GM21737 (cell line): ENCODE measurements around the gene KPNA6.
"Not testable (repeated sequence)": the region's sequence is repeated elsewhere in the genome, so short reads cannot be mapped to it uniquely, and the experiment has no call there.

Experiments used
- ATAC-seq: cut with Tn5 transposase; IDR thresholded peaks from one replicate; pipeline ENCODE4 v1.9.1; 2021; ENCODE audit warnings: mild to moderate bottlenecking, moderate library complexity; ENCODE audit not compliant: unreplicated experiment

Gene KPNA6

GRCh38 chr1:32138965-32139364 is 31.1 kb downstream of the KPNA6 start:
- ATAC-seq: no peak

- ATAC-seq: no peak
Measured at GRCh38 chr1:32142446-32143301, 34.8 kb downstream of the KPNA6 start.

GRCh38 chr1:32143302-32143695 is 35.4 kb downstream of the KPNA6 start:
- not testable (repeated sequence) for ATAC-seq

- no peak for ATAC-seq
Measured at GRCh38 chr1:32144033-32144432, 36.2 kb downstream of the KPNA6 start.

- ATAC-seq: not testable (repeated sequence)
Measured at GRCh38 chr1:32147799-32148198, 39.9 kb downstream of the KPNA6 start.

- ATAC-seq: no peak
Measured at GRCh38 chr1:32150847-32151246, 43.0 kb downstream of the KPNA6 start.

GRCh38 chr1:32151319-32151787 is 43.5 kb downstream of the KPNA6 start:
- no peak for ATAC-seq

GRCh38 chr1:32159189-32159588 is 51.3 kb downstream of the KPNA6 start:
- ATAC-seq: no peak

- no peak for ATAC-seq
Measured at GRCh38 chr1:32163405-32163804, 55.5 kb downstream of the KPNA6 start.

GRCh38 chr1:32165633-32166032 is 57.8 kb downstream of the KPNA6 start:
- not testable (repeated sequence) for ATAC-seq

- ATAC-seq: no peak
Measured at GRCh38 chr1:32170991-32171390, 63.1 kb downstream of the KPNA6 start.

- ATAC-seq: no peak
Measured at GRCh38 chr1:32172621-32173245, 64.9 kb downstream of the KPNA6 start.

- ATAC-seq: no peak
Measured at GRCh38 chr1:32178380-32179192, 70.7 kb downstream of the KPNA6 start.

GRCh38 chr1:32179193-32179442 is 71.3 kb downstream of the KPNA6 start:
- peak; percentile 8 for ATAC-seq

- ATAC-seq: peak; percentile 76
Measured at GRCh38 chr1:32179443-32180185, 71.8 kb downstream of the KPNA6 start, which contains the start of gene TXLNA. TXLNA (plus strand) TSS chr1:32179675; CDS start chr1:32180346, 671 bp downstream.

- ATAC-seq: peak; percentile 20
Measured at GRCh38 chr1:32180186-32181060, 72.6 kb downstream of the KPNA6 start.

GRCh38 chr1:32181065-32181464 is 73.2 kb downstream of the KPNA6 start:
- ATAC-seq: no peak

GRCh38 chr1:32181563-32181962 is 73.7 kb downstream of the KPNA6 start:
- ATAC-seq: no peak

GRCh38 chr1:32182060-32182459 is 74.2 kb downstream of the KPNA6 start:
- no peak for ATAC-seq

- ATAC-seq: no peak
Measured at GRCh38 chr1:32184650-32185049, 76.8 kb downstream of the KPNA6 start.
